BE2C (cell line): Measurements from ENCODE around the gene TBC1D2.

ENCODE experiments used
- DNase-seq: peaks from one replicate; pipeline ENCODE4 v3.0.0-alpha.2; 2020
- H3K27me3 ChIP-seq: fragments of 250-450 bp; sonication (Bioruptor Pico); 2 replicates; pipeline ENCODE4 v1.5.1; 2020; ENCODE audit warnings: mild to moderate bottlenecking
- H3K36me3 ChIP-seq: fragments of 250-450 bp; sonication (Bioruptor Pico); 2 replicates; pipeline ENCODE4 v1.5.1; 2020; ENCODE audit warnings: mild to moderate bottlenecking
- H3K4me1 ChIP-seq: fragments of 250-450 bp; sonication (Bioruptor Pico); 2 replicates; pipeline ENCODE4 v1.5.1; 2020
- H3K4me3 ChIP-seq: 2 replicates; pipeline ENCODE4 v1.5.1; 2011; ENCODE audit warnings: low read depth, low read length
- H3K9me3 ChIP-seq: fragments of 250-450 bp; sonication (Bioruptor Pico); 2 replicates; pipeline ENCODE4 v1.5.1; 2020
- TF ChIP-seq, protein P1 (sequence below): IDR thresholded peaks from 2 replicates; pipeline ENCODE4 v1.5.1; 2012; ENCODE audit warnings: mild to moderate bottlenecking, low read depth, low read length

TBC1D2 gene

DNA sequence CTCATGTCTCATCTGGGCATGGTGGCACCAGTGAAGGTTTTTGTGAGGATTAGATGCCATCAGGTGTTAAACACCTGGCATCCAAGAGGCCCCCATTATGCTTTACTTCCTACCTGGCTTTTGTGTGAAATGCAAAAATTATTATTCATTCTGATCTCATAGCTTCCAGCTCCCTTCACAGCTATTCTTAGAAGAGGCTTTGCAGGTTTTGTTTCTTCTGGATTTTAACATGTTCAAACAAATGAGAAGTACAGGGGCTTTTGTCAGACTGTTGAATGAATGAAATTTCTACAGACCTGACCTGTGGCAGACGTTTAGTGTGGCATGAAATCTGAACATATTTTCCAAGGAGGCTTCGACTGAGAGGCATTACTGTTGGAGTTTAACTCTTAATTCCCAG, 48.7 kb downstream of the TBC1D2 start:
- H3K9me3 ChIP-seq, result no peaks in the 10 kb centered on the region
- TF ChIP-seq, protein P1, sequence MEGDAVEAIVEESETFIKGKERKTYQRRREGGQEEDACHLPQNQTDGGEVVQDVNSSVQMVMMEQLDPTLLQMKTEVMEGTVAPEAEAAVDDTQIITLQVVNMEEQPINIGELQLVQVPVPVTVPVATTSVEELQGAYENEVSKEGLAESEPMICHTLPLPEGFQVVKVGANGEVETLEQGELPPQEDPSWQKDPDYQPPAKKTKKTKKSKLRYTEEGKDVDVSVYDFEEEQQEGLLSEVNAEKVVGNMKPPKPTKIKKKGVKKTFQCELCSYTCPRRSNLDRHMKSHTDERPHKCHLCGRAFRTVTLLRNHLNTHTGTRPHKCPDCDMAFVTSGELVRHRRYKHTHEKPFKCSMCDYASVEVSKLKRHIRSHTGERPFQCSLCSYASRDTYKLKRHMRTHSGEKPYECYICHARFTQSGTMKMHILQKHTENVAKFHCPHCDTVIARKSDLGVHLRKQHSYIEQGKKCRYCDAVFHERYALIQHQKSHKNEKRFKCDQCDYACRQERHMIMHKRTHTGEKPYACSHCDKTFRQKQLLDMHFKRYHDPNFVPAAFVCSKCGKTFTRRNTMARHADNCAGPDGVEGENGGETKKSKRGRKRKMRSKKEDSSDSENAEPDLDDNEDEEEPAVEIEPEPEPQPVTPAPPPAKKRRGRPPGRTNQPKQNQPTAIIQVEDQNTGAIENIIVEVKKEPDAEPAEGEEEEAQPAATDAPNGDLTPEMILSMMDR, result no peak
- no peak for DNase-seq
- H3K4me1 ChIP-seq, result no peaks in the 10 kb centered on the region
- no peak overlapping the region for H3K4me3 ChIP-seq
- H3K27me3 ChIP-seq, result no peaks in the 10 kb centered on the region
- H3K36me3 ChIP-seq, result no peaks in the 10 kb centered on the region

DNA sequence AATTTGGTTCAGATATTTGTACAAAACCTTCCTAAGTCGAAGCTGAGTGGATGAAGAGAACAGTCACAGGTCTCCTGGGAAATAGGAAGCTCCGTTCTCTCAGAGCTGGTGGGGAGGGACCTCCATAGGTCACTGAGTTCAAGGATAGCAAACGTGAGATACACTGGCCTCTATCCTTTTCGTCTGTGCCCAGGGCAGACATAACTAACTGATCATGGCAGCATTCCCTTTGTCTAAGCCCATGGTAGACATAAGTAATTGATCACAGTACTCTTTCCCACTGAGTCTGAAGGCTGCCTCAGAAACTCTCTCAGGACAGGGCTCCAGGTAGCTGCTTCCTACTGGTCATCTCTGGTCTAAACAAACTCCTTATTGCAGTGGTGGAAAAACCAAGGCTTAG, 50.8 kb downstream of the TBC1D2 start:
- H3K9me3 ChIP-seq, result no peaks in the 10 kb centered on the region
- no peaks in the 10 kb centered on the region for H3K36me3 ChIP-seq
- H3K4me3 ChIP-seq, result no peak overlapping the region
- TF ChIP-seq, protein P1, result no peak
- no peaks in the 10 kb centered on the region for H3K4me1 ChIP-seq
- H3K27me3 ChIP-seq, result no peaks in the 10 kb centered on the region
- no peak for DNase-seq

DNA sequence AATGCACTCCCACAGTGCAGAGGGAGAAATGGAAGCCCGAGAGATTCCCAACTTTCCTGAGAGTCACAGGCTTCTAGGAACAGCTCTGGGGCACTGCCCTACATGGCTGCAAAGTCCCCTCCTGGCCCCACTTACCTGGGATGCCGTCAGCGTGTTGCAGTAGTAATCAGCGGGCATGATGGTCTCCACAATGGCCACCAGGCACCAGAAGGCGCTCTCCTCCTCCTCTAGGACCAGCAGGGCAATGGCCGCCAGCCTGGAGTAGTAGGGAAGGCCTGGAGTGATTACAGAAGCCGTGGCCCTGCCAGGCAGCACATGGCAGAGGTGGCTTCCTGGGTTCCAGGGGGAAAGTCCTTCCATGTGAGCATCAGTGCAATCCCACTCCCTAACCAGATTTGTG, 52.3 kb downstream of the TBC1D2 start:
- Histone ChIP-seq H3K36me3 (no peaks in the 10 kb centered on the region), H3K4me3 (no peak overlapping the region), H3K27me3 (no peaks in the 10 kb centered on the region), H3K9me3 (no peaks in the 10 kb centered on the region), H3K4me1 (no peaks in the 10 kb centered on the region)
- DNase-seq, result no peak
- TF ChIP-seq, protein P1, result no peak

DNA sequence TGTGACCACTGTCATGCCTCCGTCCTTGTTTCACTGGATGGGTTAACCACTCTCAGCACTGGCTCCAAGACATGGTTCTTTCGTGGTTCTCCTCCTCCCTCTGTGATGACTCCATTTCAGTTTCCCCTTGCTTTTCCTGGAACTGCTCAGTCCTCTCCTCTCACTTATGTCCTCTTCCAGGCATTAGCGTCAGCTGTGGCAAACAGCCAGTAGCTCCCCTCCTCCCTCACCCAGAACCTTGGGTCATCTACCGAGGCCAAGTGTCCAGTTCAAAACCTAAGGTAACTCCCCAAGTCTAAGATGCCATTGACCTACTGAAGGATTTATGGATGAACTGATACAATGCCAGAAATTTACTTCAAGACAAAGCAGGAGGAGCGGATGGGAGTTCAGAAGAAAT, 53.2 kb downstream of the TBC1D2 start:
- H3K4me1 ChIP-seq, result no peaks in the 10 kb centered on the region
- H3K9me3 ChIP-seq, result no peaks in the 10 kb centered on the region
- H3K27me3 ChIP-seq, result no peaks in the 10 kb centered on the region
- TF ChIP-seq, protein P1, result no peak
- DNase-seq, result no peak
- H3K36me3 ChIP-seq, result no peaks in the 10 kb centered on the region
- H3K4me3 ChIP-seq, result no peak overlapping the region

DNA sequence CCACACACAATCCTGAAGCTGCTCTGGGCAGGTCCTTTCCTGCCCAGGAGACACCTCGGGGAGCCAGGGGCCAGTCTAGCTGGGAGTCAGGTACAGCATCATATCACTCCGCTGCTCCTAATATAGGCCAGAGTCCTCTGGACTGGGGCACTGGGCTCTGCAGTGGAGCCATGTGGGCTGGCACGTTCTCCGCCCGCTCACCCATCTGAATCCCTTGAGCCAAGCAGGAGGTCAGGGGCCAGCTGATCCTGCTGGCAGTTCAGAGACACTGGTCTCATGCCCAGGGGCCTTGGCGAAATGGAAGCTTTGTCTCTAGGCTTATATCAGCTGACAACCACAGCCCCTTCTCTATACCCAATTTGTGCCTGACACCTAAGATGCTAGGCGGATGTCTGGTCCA, 53.7 kb downstream of the TBC1D2 start:
- Histone ChIP-seq H3K9me3 (no peaks in the 10 kb centered on the region), H3K4me3 (no peak overlapping the region), H3K4me1 (no peaks in the 10 kb centered on the region), H3K36me3 (no peaks in the 10 kb centered on the region), H3K27me3 (no peaks in the 10 kb centered on the region)
- TF ChIP-seq, protein P1, result no peak
- DNase-seq, result no peak

DNA sequence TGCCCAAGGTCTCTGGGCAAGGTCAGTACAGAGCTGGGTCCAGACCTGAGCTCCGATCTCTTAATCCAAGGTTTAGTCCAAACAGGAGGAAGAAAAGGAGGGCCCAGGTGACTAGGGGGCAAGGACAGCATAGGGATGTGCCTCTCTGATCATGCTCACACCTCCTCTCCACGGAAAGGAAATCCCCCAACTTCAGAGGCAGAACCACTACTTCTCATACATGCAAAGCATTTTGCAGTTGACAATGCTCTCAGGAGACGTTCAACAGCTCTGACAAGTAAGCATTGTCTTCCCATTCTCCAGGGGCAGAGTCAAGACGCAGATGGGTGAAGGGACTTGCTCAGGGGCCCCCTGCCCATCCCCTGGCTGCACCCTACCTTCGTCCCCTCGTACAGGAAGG, 54.3 kb downstream of the TBC1D2 start:
- H3K36me3 ChIP-seq, result no peaks in the 10 kb centered on the region
- H3K4me1 ChIP-seq, result no peaks in the 10 kb centered on the region
- TF ChIP-seq, protein P1, result no peak
- H3K4me3 ChIP-seq, result no peak overlapping the region
- H3K27me3 ChIP-seq, result no peaks in the 10 kb centered on the region
- no peaks in the 10 kb centered on the region for H3K9me3 ChIP-seq
- no peak for DNase-seq
